T-helper 17 cell (primary cell): ENCODE results near the gene TPBGL. TPM values are rescaled to one million over a fixed set of nuclear protein-coding genes. Genes with fewer than 3 reads are reported as not detected.
A peak's percentile ranks its signal among the peaks of the same experiment; 100 is the strongest.

Source experiments
- ATAC-seq: fragments of 150-1000 bp; cut with Tn5 transposase; 2 replicates; pipeline ENCODE4 v1.10.0; 2021; ENCODE audit warnings: mild to moderate bottlenecking, moderate library complexity
- DNase-seq, 3 donors: peaks; one replicate each; pipeline versions ENCODE4 v3.0.0 to v3.0.0-alpha.2; 2020 to 2021
- H3K9me3 ChIP-seq: one replicate; pipeline ENCODE4 v1.7.0; 2013; ENCODE audit warnings: low read length, mild to moderate bottlenecking; ENCODE audit not compliant: control insufficient read depth, poor library complexity, severe bottlenecking
- H3K27ac Mint-ChIP-seq: one replicate; pipeline ENCODE4 v1.8.0; 2022; ENCODE audit warnings: mild to moderate bottlenecking, moderate library complexity, mixed read lengths
- H3K27me3 Mint-ChIP-seq: one replicate; pipeline ENCODE4 v1.8.0; 2022; ENCODE audit warnings: mixed read lengths
- H3K36me3 Mint-ChIP-seq: one replicate; pipeline ENCODE4 v1.8.0; 2022; ENCODE audit warnings: low read depth, mixed read lengths
- H3K4me1 Mint-ChIP-seq: one replicate; pipeline ENCODE4 v1.8.0; 2022; ENCODE audit warnings: mild to moderate bottlenecking, mixed read lengths
- H3K4me3 Mint-ChIP-seq: one replicate; pipeline ENCODE4 v1.8.0; 2022; ENCODE audit warnings: mild to moderate bottlenecking, moderate library complexity, mixed read lengths
- total RNA-seq, 4 donors: library from RNA in 2 of 4; stranded (reverse) in 2 of 4; gene quantifications; one replicate each; pipeline ENCODE4 v1.2.3 and lab custom pipeline; 2022 to 2026

The TPBGL gene
- total RNA-seq, 2 donors from 2014 or later, result 0.42 to 0.60 TPM

DNA sequence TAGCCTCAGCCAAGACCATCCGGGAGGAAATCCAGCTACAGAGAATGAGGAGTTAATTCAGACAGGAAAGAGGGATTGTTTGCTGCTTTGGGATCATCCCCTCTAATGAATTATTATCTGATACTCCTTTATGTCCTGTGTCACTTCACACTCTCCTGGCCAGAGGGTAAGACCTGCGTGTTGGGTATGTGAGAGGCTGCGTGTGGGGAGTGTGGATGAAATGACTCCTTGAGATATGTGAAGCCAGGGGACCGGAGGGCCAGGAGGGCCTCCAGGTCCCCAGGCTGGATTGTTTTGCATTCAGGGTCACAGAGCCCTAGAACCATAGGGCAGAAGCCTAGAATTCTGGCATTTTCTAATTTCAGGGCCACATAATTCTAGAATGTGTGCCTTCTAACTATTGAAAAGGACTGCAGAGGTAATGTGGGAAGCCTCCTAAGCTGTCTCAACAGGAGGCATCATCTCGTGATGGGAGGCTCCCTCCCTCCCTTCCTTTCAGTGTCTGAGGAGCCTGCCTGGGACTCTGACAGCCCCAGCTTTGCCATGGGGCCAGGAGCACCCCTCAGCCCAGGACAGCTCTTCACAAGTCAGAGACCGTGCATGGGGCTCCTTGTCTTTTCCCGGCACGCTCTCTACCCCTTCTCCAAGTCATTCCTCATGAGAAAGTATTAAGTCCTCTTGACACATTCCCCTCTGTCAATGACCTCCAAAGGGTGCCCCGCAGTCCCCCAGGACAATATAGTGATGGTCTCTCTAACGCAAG lies 3.7 kb downstream of the TPBGL start:
- H3K9me3 ChIP-seq, result no peaks in the 10 kb centered on the region
- H3K36me3 Mint-ChIP-seq, result peaks cover 2% of the 10 kb centered on the region
- no peak for ATAC-seq
- H3K4me3 Mint-ChIP-seq, result no peak overlapping the region
- peaks cover 11% of the 10 kb centered on the region for H3K4me1 Mint-ChIP-seq
- H3K27ac Mint-ChIP-seq, result no peak overlapping the region
- no peak for DNase-seq
- peaks cover 26% of the 10 kb centered on the region for H3K27me3 Mint-ChIP-seq

DNA sequence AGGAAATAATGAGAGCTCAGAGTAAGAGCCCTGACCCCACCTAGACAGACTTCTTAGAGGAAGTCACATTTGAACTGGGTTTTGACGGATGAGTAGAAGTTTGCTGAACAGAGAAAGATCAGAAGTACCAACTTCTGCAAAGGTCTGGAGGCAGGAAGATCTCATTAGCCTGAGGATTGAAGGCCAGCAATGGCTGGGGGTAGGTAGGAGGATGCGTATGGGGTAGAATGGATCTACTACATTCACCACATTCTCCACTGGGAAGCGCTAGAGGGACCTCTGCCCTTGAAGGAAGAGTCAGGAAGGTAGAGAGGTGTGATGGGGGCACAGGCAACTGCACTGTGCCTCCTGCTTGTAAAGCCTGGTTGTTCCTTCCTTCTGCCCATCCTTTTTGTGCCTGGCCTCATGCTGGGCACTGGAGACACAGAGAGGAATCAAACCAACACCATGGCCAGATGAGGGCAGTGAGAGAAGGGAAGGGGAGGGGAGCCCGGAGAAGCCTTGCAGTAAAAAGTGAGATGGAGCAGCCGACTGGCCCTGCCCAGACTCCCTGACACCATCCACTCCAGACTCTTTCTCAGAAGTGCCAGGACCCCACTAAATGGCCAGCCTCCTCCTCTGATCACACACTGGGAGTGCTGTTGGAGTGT lies 4.9 kb downstream of the TPBGL start:
- ATAC-seq (no peak), DNase-seq (no peak)
- Mint-ChIP-seq H3K36me3 (peaks cover 2% of the 10 kb centered on the region), H3K27me3 (peaks cover 39% of the 10 kb centered on the region), H3K4me3 (no peak overlapping the region), H3K4me1 (peaks cover 11% of the 10 kb centered on the region), H3K27ac (no peak overlapping the region)
- no peaks in the 10 kb centered on the region for H3K9me3 ChIP-seq

DNA sequence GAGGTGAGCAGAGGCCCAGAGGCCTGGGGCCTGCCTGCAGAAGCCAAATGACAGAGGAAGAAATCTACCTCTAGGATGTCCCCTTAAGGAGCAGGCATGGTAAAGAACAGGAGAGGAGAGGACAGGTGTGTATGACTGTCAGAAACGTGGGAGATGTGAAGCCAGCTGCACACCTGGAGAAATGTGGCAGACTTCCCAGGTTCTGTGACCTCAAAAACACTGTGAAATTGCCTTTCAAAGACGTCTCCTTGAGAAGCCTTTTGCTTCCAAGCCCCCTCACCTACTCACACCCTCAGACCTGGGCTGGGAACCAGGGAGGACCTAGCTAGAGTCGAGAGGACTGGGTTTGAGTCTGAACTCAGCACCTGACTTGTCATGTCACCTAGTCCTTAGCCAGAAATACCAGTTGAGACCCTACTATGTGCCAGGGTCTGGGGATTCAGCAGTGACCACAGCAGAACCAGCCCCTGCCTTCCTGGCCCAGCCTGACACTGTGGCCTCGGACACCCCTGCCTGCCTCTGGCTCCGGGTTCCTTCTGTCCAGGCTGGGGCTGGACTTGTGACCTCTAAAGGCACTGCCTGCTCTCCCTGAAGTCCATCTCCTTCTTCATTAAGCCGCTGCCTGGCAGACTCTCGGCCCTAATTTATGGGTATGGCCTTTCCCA lies 5.6 kb downstream of the TPBGL start:
- DNase-seq (no peak), ATAC-seq (no peak)
- Mint-ChIP-seq H3K27me3 (peaks cover 40% of the 10 kb centered on the region), H3K4me3 (no peak overlapping the region), H3K4me1 (peaks cover 11% of the 10 kb centered on the region), H3K36me3 (peaks cover 2% of the 10 kb centered on the region), H3K27ac (no peak overlapping the region)
- no peaks in the 10 kb centered on the region for H3K9me3 ChIP-seq

DNA sequence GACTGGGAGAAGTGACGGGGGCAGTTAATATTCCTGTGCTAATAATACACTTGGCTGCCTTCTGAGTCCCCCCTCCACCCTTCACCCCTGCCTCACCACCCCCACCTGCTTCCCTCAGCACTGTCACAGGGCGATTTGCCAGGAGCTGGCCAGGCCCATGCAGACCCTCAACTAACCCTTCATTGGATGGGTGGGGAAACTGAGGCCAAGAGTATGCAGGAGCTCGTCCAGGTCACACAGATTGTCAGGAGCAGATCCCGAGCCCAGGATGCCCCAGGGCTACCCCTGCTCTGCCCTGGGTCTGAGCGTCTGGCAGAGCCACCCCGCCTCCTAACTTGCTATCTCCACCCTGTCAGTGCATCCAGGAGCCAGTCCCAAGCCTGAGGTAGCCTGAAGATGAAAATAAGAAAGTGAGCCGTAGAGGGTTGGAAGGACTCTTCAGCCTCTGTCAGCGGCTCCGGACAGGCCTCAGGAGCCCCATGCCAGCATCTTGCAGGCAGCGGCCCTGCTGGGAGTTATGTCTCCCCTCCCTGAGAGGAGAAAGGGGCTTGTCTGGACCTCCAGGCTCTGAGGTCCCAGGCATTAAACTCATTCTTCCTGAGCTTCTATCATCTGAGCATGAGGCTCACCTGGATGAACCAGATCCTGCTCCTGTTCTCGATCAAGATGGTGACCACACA lies 6.2 kb downstream of the TPBGL start:
- no peaks in the 10 kb centered on the region for H3K9me3 ChIP-seq
- peaks cover 40% of the 10 kb centered on the region for H3K27me3 Mint-ChIP-seq
- no peak overlapping the region for H3K4me3 Mint-ChIP-seq
- peaks cover 2% of the 10 kb centered on the region for H3K36me3 Mint-ChIP-seq
- H3K4me1 Mint-ChIP-seq, result peaks cover 11% of the 10 kb centered on the region
- DNase-seq (no peak), ATAC-seq (no peak)
- no peak overlapping the region for H3K27ac Mint-ChIP-seq

DNA sequence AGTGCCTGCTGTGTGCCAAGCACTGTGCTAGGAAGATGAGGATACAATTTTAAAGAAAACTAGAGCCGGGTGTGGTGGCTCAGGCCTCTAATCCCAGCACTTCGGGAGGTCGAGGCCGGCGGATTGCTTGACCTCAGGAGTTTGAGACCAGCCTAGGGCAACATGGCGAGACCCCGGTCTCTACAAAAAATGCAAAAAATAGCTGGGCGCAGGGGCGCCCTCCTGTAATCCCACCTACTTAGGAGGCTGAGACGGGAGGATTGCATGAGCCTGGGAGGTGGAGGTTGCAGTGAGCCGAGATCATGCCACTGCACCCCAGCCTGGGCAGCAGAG lies 8.3 kb downstream of the TPBGL start:
- Mint-ChIP-seq H3K27ac (no peak overlapping the region), H3K36me3 (peaks cover 2% of the 10 kb centered on the region), H3K4me3 (no peak overlapping the region), H3K4me1 (peaks cover 4% of the 10 kb centered on the region), H3K27me3 (peaks cover 32% of the 10 kb centered on the region)
- DNase-seq (no peak), ATAC-seq (no peak)
- no peaks in the 10 kb centered on the region for H3K9me3 ChIP-seq

DNA sequence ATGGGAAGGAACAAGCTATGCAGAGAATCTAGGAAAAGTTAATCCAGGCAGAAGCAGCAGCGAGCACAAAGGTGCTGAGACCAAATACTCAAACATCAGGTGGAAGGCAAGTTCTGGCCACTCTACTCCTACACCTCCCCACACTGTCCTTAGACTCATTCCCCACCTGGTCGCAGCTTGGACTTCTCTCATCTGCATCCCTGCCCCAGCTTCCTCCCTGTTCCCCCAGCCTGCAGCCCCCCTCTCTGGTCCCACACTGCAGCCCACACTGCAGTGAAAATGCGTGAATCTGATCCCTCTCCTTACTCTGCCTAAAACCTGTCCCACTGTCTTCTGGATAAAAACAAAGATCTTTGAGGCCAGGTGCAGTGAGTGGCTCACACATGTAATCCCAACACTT lies 9.1 kb downstream of the TPBGL start:
- Mint-ChIP-seq H3K27ac (no peak overlapping the region), H3K27me3 (peaks cover 32% of the 10 kb centered on the region), H3K36me3 (peaks cover 2% of the 10 kb centered on the region), H3K4me3 (no peak overlapping the region), H3K4me1 (peaks cover 4% of the 10 kb centered on the region)
- DNase-seq, result no peak
- no peak for ATAC-seq
- no peaks in the 10 kb centered on the region for H3K9me3 ChIP-seq

DNA sequence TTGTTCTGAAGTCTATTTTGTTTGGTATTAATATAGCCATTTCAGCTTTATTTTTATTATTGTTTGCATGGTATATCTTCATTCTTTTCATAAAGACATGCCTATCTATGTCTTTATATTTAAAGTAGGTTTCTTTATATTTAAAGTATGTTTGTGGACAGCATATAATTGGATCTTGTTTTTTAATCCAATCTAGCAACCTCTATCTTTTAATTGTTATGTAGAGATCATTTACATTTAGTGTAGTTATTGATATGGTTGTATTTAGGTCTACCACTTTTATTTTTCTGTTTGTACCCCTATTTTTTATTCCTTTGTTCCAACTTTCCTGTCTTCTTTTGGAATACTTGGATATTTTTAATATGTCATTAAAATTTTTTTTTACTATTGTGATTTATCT lies 13.8 kb downstream of the TPBGL start:
- Mint-ChIP-seq H3K4me1 (no peaks in the 10 kb centered on the region), H3K36me3 (no peaks in the 10 kb centered on the region), H3K27me3 (peaks cover 17% of the 10 kb centered on the region), H3K27ac (no peak overlapping the region), H3K4me3 (no peak overlapping the region)
- ATAC-seq (no peak), DNase-seq (no peak)
- H3K9me3 ChIP-seq, result no peaks in the 10 kb centered on the region

DNA sequence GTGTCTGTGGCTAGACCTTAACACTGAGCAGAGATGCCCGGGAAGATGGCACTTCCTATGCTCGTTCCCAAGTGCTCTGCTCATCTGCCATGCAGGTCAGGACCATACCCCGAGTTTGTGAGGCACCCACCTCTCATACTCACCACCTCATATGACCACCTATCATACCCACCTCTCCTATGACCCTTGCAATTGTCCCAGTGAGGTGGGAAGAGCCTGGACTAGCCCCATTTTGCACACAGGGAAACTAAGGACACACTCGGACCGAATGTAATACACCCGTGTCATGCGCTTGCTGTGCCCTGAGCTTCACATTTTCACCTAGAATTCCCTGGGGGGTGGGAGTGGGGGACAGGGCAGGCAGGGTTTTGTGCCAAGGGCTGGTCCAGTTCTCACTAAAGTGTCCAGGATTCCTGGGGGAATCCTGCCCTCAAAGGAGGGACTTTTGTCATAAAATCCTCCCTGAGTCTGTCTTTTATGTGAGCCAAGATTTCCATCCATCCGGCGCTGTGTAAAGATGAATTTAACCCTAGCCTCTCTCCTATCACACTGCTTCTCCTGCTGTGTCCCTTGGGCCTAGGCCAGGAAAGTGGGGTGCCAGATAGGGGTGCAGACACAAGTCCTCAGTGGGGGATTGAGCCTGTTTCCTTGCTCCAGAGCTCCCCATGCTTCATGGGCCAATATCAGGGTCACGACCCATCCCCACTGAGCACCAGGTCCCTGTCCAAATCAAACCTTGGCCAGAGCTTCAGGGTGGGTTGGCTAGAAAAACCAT lies 20.0 kb downstream of the TPBGL start:
- Mint-ChIP-seq H3K4me3 (peak overlapping the region; percentile 49), H3K27ac (peak overlapping the region; percentile 85), H3K36me3 (no peaks in the 10 kb centered on the region), H3K4me1 (peaks cover 23% of the 10 kb centered on the region), H3K27me3 (no peaks in the 10 kb centered on the region)
- no peaks in the 10 kb centered on the region for H3K9me3 ChIP-seq
- ATAC-seq (no peak), DNase-seq (no peak)

DNA sequence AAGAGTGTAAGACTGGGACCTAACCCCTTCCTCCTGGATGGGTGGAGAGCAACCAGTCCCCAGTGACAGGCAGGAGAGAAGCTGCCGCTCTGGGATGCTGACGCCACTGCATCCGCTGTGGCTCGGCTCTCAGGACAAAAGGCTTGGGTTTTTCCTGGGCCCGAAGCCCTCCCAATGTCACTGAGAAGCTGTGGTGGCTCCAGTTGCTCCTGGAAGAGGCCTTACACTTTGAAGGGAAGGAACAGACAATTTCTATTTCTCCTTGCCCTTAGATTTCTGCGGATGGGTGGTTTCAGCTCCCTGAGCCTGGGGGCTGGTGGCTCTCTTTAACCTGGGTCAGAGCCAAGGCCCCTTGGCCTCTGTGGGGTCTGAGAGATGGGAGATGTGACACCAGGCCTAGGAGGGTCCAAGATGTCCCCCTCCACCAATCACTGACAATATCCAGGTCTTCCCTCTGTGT lies 21.4 kb downstream of the TPBGL start:
- Mint-ChIP-seq H3K4me1 (peaks cover 23% of the 10 kb centered on the region), H3K4me3 (no peak overlapping the region), H3K27me3 (no peaks in the 10 kb centered on the region), H3K27ac (peak overlapping the region; percentile 85), H3K36me3 (no peaks in the 10 kb centered on the region)
- DNase-seq, result no peak
- H3K9me3 ChIP-seq, result no peaks in the 10 kb centered on the region
- ATAC-seq, result no peak

DNA sequence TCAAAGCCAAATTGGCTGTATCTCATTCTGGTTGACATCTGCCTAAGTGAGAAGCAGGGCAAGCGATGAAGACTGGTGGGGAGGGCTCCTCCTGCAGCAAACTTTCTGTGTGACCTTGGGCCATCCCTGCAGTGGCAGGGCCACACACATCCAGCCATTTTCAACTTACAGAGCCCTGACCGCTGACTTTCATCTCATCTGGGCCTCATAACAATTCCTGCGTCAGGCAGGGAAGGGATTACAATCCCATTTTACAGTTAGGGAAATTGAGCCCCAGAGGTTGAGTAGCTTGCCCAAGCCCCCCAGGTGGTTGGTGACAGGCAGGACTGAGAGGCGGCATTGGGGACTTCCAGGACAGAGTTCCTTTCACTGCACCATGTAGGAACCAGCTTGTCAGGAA lies 21.9 kb downstream of the TPBGL start:
- Mint-ChIP-seq H3K27me3 (no peaks in the 10 kb centered on the region), H3K4me3 (no peak overlapping the region), H3K4me1 (peaks cover 26% of the 10 kb centered on the region), H3K36me3 (no peaks in the 10 kb centered on the region), H3K27ac (peak overlapping the region; percentile 85)
- H3K9me3 ChIP-seq, result no peaks in the 10 kb centered on the region
- ATAC-seq (no peak), DNase-seq (no peak)

DNA sequence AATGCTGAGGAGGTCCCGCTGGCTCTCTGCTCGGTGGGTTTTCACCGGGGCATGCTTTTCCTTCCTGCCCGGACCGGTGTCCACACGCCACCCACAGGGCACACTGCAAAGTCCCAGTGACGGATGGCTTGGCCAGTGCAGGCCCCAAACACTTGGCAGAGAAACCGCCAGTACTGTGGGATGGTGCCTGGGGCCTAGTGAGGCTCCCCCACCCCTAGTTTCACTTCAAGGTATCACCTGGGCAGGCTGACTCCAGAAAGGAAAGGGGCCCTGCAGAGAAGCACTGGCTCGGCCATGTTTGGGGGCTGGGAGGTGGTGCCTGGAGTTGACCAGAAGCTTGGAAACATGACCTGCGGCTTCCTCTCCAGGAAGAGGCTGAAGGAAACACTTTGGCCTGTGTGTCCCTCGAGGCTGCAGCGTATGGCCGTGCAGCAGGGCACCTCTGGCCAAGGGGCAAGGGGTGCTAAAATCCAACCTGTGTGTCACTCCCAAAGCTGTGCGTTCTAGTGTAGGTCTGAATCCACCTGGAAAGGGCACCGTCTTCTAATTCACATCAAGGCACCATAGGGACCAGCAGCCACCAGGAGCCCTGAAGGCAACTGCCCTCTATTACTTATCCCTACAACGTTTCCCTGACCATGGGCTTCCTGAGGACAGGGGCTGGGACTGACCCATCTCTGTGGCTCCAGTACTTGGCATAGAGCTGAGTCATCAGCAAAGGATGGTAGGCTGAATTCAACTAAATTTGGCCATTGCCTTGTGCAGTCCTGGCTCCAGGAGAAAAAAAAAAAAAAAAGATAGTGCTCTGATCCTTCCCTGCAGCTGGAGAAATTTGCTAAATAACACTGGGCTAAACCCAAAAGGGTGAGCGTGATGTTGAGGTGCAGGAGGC lies 22.6 kb downstream of the TPBGL start:
- no peak overlapping the region for H3K4me3 Mint-ChIP-seq
- no peaks in the 10 kb centered on the region for H3K36me3 Mint-ChIP-seq
- H3K4me1 Mint-ChIP-seq, result peaks cover 26% of the 10 kb centered on the region
- H3K27ac Mint-ChIP-seq, result peak overlapping the region; percentile 85
- ATAC-seq, result no peak
- DNase-seq, result no peak
- H3K9me3 ChIP-seq, result no peaks in the 10 kb centered on the region
- no peaks in the 10 kb centered on the region for H3K27me3 Mint-ChIP-seq

DNA sequence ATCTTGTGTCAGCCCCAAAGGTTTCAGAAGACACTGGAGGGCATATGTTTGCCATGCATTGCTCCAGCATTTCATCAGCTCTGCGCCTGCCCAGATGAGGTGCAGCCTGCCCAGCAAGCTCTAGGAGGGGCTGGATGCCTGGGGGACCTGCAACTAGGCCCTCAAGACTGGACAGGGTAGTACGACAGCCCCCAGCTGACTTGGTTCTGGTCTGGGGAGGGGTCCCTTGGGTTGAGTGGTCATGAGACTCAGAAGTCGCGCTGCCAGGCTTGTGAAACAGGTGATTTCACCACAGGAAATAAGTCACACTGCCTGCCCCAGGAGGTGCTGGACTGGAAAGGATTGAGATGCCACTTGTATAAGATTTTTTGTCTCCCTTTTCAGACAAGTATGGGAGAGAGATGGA lies 23.4 kb downstream of the TPBGL start:
- H3K4me3 Mint-ChIP-seq, result no peak overlapping the region
- H3K9me3 ChIP-seq, result no peaks in the 10 kb centered on the region
- DNase-seq (no peak), ATAC-seq (peak; percentile 16)
- H3K4me1 Mint-ChIP-seq, result peaks cover 26% of the 10 kb centered on the region
- H3K27me3 Mint-ChIP-seq, result no peaks in the 10 kb centered on the region
- H3K27ac Mint-ChIP-seq, result peak overlapping the region; percentile 59
- no peaks in the 10 kb centered on the region for H3K36me3 Mint-ChIP-seq
